ENCODE results near the gene ERBB2. TPM values are rescaled to one million over a fixed set of nuclear protein-coding genes. Genes with fewer than 3 reads are reported as not detected.

ERBB2 gene
- total and polyA plus RNA-seq, 10 of the 15 experiments (the other 5 are each of a cell fraction or from before 2014, with no cell fraction given): 0.39 to 7.0 (median 4.3) TPM

GRCh38 chr17:39755554-39756379 lies 55.9 kb downstream of the ERBB2 start (continued):
- TF ChIP-seq NKRF (conservative IDR thresholded peaks at IDR 0.05) (peak; percentile 19; the same call in 1 of the 2 replicates), REST (IDR thresholded peaks at IDR 0.05; ENCODE audit: low read depth, low read length) (0 out of 2 replicates have a peak, but pooled peaks have one; percentile 8), JUND (IDR thresholded peaks at IDR 0.05; ENCODE audit: low read depth, low read length) (no peak), TCF12 (IDR thresholded peaks at IDR 0.05; ENCODE audit: low read depth, low read length) (peak; percentile 93), CREB1 (IDR thresholded peaks at IDR 0.05; ENCODE audit: low read depth) (peak; percentile 10; the same call in 1 of the 2 replicates), TCF7 (IDR thresholded peaks at IDR 0.05; ENCODE audit: borderline replicate concordance) (0 out of 2 replicates have a peak, but pooled peaks have one; percentile 22), SKIL (IDR thresholded peaks at IDR 0.05; ENCODE audit: low read depth, poor library complexity, severe bottlenecking) (peak; percentile 92), POLR2A (IDR thresholded peaks at IDR 0.05; ENCODE audit: low read depth, low read length) (peak; percentile 70), HDGF (IDR thresholded peaks at IDR 0.05) (peak; percentile 95), SPI1 (IDR thresholded peaks at IDR 0.05; ENCODE audit: borderline replicate concordance, insufficient read depth, low read depth, low read length) (0 out of 2 replicates have a peak, but pooled peaks have one; percentile 9), DPF2 (IDR thresholded peaks at IDR 0.05) (peak; percentile 92)
- TF ChIP-seq, protein P1, sequence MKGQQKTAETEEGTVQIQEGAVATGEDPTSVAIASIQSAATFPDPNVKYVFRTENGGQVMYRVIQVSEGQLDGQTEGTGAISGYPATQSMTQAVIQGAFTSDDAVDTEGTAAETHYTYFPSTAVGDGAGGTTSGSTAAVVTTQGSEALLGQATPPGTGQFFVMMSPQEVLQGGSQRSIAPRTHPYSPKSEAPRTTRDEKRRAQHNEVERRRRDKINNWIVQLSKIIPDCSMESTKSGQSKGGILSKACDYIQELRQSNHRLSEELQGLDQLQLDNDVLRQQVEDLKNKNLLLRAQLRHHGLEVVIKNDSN (IDR thresholded peaks at IDR 0.05; ENCODE audit: borderline replicate concordance, extremely low read length, insufficient read depth, low read depth, low read length): no peak
- TF ChIP-seq, protein P2, sequence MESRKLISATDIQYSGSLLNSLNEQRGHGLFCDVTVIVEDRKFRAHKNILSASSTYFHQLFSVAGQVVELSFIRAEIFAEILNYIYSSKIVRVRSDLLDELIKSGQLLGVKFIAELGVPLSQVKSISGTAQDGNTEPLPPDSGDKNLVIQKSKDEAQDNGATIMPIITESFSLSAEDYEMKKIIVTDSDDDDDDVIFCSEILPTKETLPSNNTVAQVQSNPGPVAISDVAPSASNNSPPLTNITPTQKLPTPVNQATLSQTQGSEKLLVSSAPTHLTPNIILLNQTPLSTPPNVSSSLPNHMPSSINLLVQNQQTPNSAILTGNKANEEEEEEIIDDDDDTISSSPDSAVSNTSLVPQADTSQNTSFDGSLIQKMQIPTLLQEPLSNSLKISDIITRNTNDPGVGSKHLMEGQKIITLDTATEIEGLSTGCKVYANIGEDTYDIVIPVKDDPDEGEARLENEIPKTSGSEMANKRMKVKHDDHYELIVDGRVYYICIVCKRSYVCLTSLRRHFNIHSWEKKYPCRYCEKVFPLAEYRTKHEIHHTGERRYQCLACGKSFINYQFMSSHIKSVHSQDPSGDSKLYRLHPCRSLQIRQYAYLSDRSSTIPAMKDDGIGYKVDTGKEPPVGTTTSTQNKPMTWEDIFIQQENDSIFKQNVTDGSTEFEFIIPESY (IDR thresholded peaks at IDR 0.05): no peak
